Measurements from ENCODE around the gene MYO1B.

MYO1B gene

GRCh38 chr2:191369034-191369433, 123.8 kb downstream of the MYO1B start:
- no peak for DNase-seq (ENCODE audit: low read depth, low spot score)
- peaks cover 68% of the 10 kb centered on the region for H3K36me3 ChIP-seq (ENCODE audit: insufficient read depth, insufficient read length, low read length)
- H3K4me1 ChIP-seq (ENCODE audit: insufficient read depth, insufficient read length), result no peaks in the 10 kb centered on the region
- no peak overlapping the region for H3K9ac ChIP-seq (ENCODE audit: insufficient read length, low read depth)
- TF ChIP-seq SUZ12 (IDR thresholded peaks at IDR 0.05; ENCODE audit: extremely low read depth, insufficient read depth, insufficient read length), result no peak
- TF ChIP-seq YY1 (IDR thresholded peaks at IDR 0.05; ENCODE audit: insufficient read depth, insufficient read length), result no peak
- TF ChIP-seq ZNF274 (IDR thresholded peaks at IDR 0.05; ENCODE audit: low read depth, low read length), result no peak
- H3K4me3 ChIP-seq (ENCODE audit: insufficient read length, low read depth), result no peak overlapping the region
- no peaks in the 10 kb centered on the region for H3K27me3 ChIP-seq (ENCODE audit: insufficient read depth, insufficient read length)
- no peaks in the 10 kb centered on the region for H3K9me3 ChIP-seq (ENCODE audit: insufficient read depth, low read length)

GRCh38 chr2:191374366-191374765, 129.2 kb downstream of the MYO1B start:
- Histone ChIP-seq H3K9me3 (ENCODE audit: insufficient read depth, low read length) (no peaks in the 10 kb centered on the region), H3K4me1 (ENCODE audit: insufficient read depth, insufficient read length) (no peaks in the 10 kb centered on the region), H3K27me3 (ENCODE audit: insufficient read depth, insufficient read length) (no peaks in the 10 kb centered on the region), H3K4me3 (ENCODE audit: insufficient read length, low read depth) (no peak overlapping the region), H3K36me3 (ENCODE audit: insufficient read depth, insufficient read length, low read length) (peaks cover 51% of the 10 kb centered on the region), H3K9ac (ENCODE audit: insufficient read length, low read depth) (no peak overlapping the region)
- DNase-seq (ENCODE audit: low read depth, low spot score), result no peak
- TF ChIP-seq YY1 (IDR thresholded peaks at IDR 0.05; ENCODE audit: insufficient read depth, insufficient read length) (no peak), ZNF274 (IDR thresholded peaks at IDR 0.05; ENCODE audit: low read depth, low read length) (no peak), SUZ12 (IDR thresholded peaks at IDR 0.05; ENCODE audit: extremely low read depth, insufficient read depth, insufficient read length) (no peak)

- H3K27me3 ChIP-seq (ENCODE audit: insufficient read depth, insufficient read length), result no peaks in the 10 kb centered on the region
- no peaks in the 10 kb centered on the region for H3K4me1 ChIP-seq (ENCODE audit: insufficient read depth, insufficient read length)
- DNase-seq (ENCODE audit: low read depth, low spot score), result no peak
- H3K36me3 ChIP-seq (ENCODE audit: insufficient read depth, insufficient read length, low read length), result peaks cover 48% of the 10 kb centered on the region
- H3K9me3 ChIP-seq (ENCODE audit: insufficient read depth, low read length), result no peaks in the 10 kb centered on the region
- TF ChIP-seq SUZ12 (IDR thresholded peaks at IDR 0.05; ENCODE audit: extremely low read depth, insufficient read depth, insufficient read length) (no peak), YY1 (IDR thresholded peaks at IDR 0.05; ENCODE audit: insufficient read depth, insufficient read length) (no peak), ZNF274 (IDR thresholded peaks at IDR 0.05; ENCODE audit: low read depth, low read length) (no peak)
- no peak overlapping the region for H3K4me3 ChIP-seq (ENCODE audit: insufficient read length, low read depth)
- no peak overlapping the region for H3K9ac ChIP-seq (ENCODE audit: insufficient read length, low read depth)
Measured at GRCh38 chr2:191374939-191375338, 129.7 kb downstream of the MYO1B start.

GRCh38 chr2:191376981-191377629, 131.9 kb downstream of the MYO1B start:
- Histone ChIP-seq H3K9ac (ENCODE audit: insufficient read length, low read depth) (no peak overlapping the region), H3K4me1 (ENCODE audit: insufficient read depth, insufficient read length) (no peaks in the 10 kb centered on the region), H3K4me3 (ENCODE audit: insufficient read length, low read depth) (no peak overlapping the region), H3K36me3 (ENCODE audit: insufficient read depth, insufficient read length, low read length) (peaks cover 48% of the 10 kb centered on the region), H3K27me3 (ENCODE audit: insufficient read depth, insufficient read length) (no peaks in the 10 kb centered on the region), H3K9me3 (ENCODE audit: insufficient read depth, low read length) (no peaks in the 10 kb centered on the region)
- no peak for TF ChIP-seq SUZ12 (IDR thresholded peaks at IDR 0.05; ENCODE audit: extremely low read depth, insufficient read depth, insufficient read length)
- no peak for TF ChIP-seq YY1 (IDR thresholded peaks at IDR 0.05; ENCODE audit: insufficient read depth, insufficient read length)
- no peak for TF ChIP-seq ZNF274 (IDR thresholded peaks at IDR 0.05; ENCODE audit: low read depth, low read length)
- DNase-seq (ENCODE audit: low read depth, low spot score), result no peak

- H3K9me3 ChIP-seq (ENCODE audit: insufficient read depth, low read length), result no peaks in the 10 kb centered on the region
- H3K4me1 ChIP-seq (ENCODE audit: insufficient read depth, insufficient read length), result no peaks in the 10 kb centered on the region
Measured at GRCh38 chr2:191379375-191379774, 134.2 kb downstream of the MYO1B start.

GRCh38 chr2:191382801-191383200, 137.6 kb downstream of the MYO1B start:
- peaks cover 70% of the 10 kb centered on the region for H3K36me3 ChIP-seq (ENCODE audit: insufficient read depth, insufficient read length, low read length)
- H3K9me3 ChIP-seq (ENCODE audit: insufficient read depth, low read length), result no peaks in the 10 kb centered on the region
- no peak for TF ChIP-seq YY1 (IDR thresholded peaks at IDR 0.05; ENCODE audit: insufficient read depth, insufficient read length)
- no peak overlapping the region for H3K4me3 ChIP-seq (ENCODE audit: insufficient read length, low read depth)
- DNase-seq (ENCODE audit: low read depth, low spot score), result no peak
- H3K4me1 ChIP-seq (ENCODE audit: insufficient read depth, insufficient read length), result no peaks in the 10 kb centered on the region
- no peaks in the 10 kb centered on the region for H3K27me3 ChIP-seq (ENCODE audit: insufficient read depth, insufficient read length)
- H3K9ac ChIP-seq (ENCODE audit: insufficient read length, low read depth), result no peak overlapping the region

More at GRCh38 chr2:191379375-191379774, 134.2 kb downstream of the MYO1B start:
- no peak for DNase-seq (ENCODE audit: low read depth, low spot score)
- TF ChIP-seq YY1 (IDR thresholded peaks at IDR 0.05; ENCODE audit: insufficient read depth, insufficient read length) (no peak), SUZ12 (IDR thresholded peaks at IDR 0.05; ENCODE audit: extremely low read depth, insufficient read depth, insufficient read length) (no peak), ZNF274 (IDR thresholded peaks at IDR 0.05; ENCODE audit: low read depth, low read length) (no peak)
- no peak overlapping the region for H3K9ac ChIP-seq (ENCODE audit: insufficient read length, low read depth)
- peaks cover 49% of the 10 kb centered on the region for H3K36me3 ChIP-seq (ENCODE audit: insufficient read depth, insufficient read length, low read length)
- H3K27me3 ChIP-seq (ENCODE audit: insufficient read depth, insufficient read length), result no peaks in the 10 kb centered on the region
- no peak overlapping the region for H3K4me3 ChIP-seq (ENCODE audit: insufficient read length, low read depth)

- H3K36me3 ChIP-seq (ENCODE audit: insufficient read depth, insufficient read length, low read length), result peaks cover 72% of the 10 kb centered on the region
- no peak for DNase-seq (ENCODE audit: low read depth, low spot score)
- H3K4me3 ChIP-seq (ENCODE audit: insufficient read length, low read depth), result no peak overlapping the region
- no peak overlapping the region for H3K9ac ChIP-seq (ENCODE audit: insufficient read length, low read depth)
- TF ChIP-seq YY1 (IDR thresholded peaks at IDR 0.05; ENCODE audit: insufficient read depth, insufficient read length) (no peak), ZNF274 (IDR thresholded peaks at IDR 0.05; ENCODE audit: low read depth, low read length) (no peak), SUZ12 (IDR thresholded peaks at IDR 0.05; ENCODE audit: extremely low read depth, insufficient read depth, insufficient read length) (no peak)
- H3K4me1 ChIP-seq (ENCODE audit: insufficient read depth, insufficient read length), result no peaks in the 10 kb centered on the region
- no peaks in the 10 kb centered on the region for H3K27me3 ChIP-seq (ENCODE audit: insufficient read depth, insufficient read length)
- no peaks in the 10 kb centered on the region for H3K9me3 ChIP-seq (ENCODE audit: insufficient read depth, low read length)
Measured at GRCh38 chr2:191383486-191383885, 138.3 kb downstream of the MYO1B start.
